IMR-90 (cell line): ENCODE measurements around the gene RPS6KA2. TPM values are rescaled to one million over a fixed set of nuclear protein-coding genes. Genes with fewer than 3 reads are reported as not detected.

Experiments used
- ATAC-seq: fragments of 200-7000 bp; cut with Tn5 transposase; 2 replicates; pipeline ENCODE4 v1.9.1; 2020; ENCODE audit warnings: low read depth, mild to moderate bottlenecking, moderate library complexity
- BruUV-seq: library from RNA; stranded (reverse); fragments of 400-500 nt; replicated peaks from 2 replicates; lab custom pipeline; 2021; lab: Mats Ljungman, UMichigan
- CTCF ChIA-PET: fragments of 300-600 bp; formaldehyde crosslinking; extraction: SDS; loops from one replicate; lab custom pipeline; 2021; ENCODE audit warnings: antibody characterized with exemption; lab: Yijun Ruan, JAX
- POLR2A ChIA-PET: fragments of 300-600 bp; sonication (Branson Sonifier 250); formaldehyde crosslinking; loops from one replicate; lab custom pipeline; 2022; ENCODE audit warnings: antibody characterized with exemption; ENCODE audit not compliant: unreplicated experiment; lab: Charles Lee
- DNase-seq: peaks from one replicate; pipeline ENCODE4 v3.0.0; 2013
- H2AFZ ChIP-seq: replicated peaks from 2 replicates; pipeline ENCODE3; 2013; ENCODE audit warnings: low read length, mild to moderate bottlenecking; ENCODE audit not compliant: poor library complexity
- H2AK5ac ChIP-seq: 2 replicates; pipeline ENCODE4 v1.6.1; 2013; ENCODE audit warnings: low read depth, low read length, inconsistent platforms
- H2AK9ac ChIP-seq: replicated peaks from 2 replicates; pipeline ENCODE3; 2013; ENCODE audit warnings: mild to moderate bottlenecking, low read depth, low read length, moderate library complexity; ENCODE audit not compliant: poor library complexity
- H2BK120ac ChIP-seq: 2 replicates; pipeline ENCODE4 v1.6.1; 2013; ENCODE audit warnings: low read depth, low read length, inconsistent platforms
- H2BK15ac ChIP-seq: 3 replicates; pipeline ENCODE4 v1.6.1; 2013; ENCODE audit warnings: low read depth, low read length, inconsistent platforms
- H2BK20ac ChIP-seq: 2 replicates; pipeline ENCODE4 v1.6.1; 2013; ENCODE audit warnings: low read depth, mild to moderate bottlenecking, inconsistent platforms, low read length, moderate library complexity
- H2BK5ac ChIP-seq: 2 replicates; pipeline ENCODE4 v1.6.1; 2013; ENCODE audit warnings: mild to moderate bottlenecking, low read depth, low read length, inconsistent platforms; ENCODE audit not compliant: poor library complexity, severe bottlenecking
- H3K14ac ChIP-seq: replicated peaks from 2 replicates; pipeline ENCODE4 v1.6.1; 2013; ENCODE audit warnings: low read depth, low read length, inconsistent platforms
- H3K18ac ChIP-seq: 2 replicates; pipeline ENCODE4 v1.6.1; 2013; ENCODE audit warnings: low read depth, low read length, control low read depth
- H3K23ac ChIP-seq: 2 replicates; pipeline ENCODE4 v1.6.1; 2013; ENCODE audit warnings: low read depth, low read length, inconsistent platforms
- H3K27ac ChIP-seq: 2 replicates; pipeline ENCODE4 v1.5.1; 2013; ENCODE audit warnings: mild to moderate bottlenecking, control low read depth, low read length; ENCODE audit not compliant: insufficient read depth
- H3K27me3 ChIP-seq: 2 replicates; pipeline ENCODE4 v1.6.1; 2013; ENCODE audit warnings: low read length; ENCODE audit not compliant: control insufficient read depth, insufficient read depth
- H3K36me3 ChIP-seq: 2 replicates; pipeline ENCODE4 v1.6.1; 2013; ENCODE audit warnings: low read length, mixed read lengths; ENCODE audit not compliant: control insufficient read depth, insufficient read depth
- H3K4ac ChIP-seq: 2 replicates; pipeline ENCODE4 v1.6.1; 2013; ENCODE audit warnings: low read depth, low read length, inconsistent platforms
- H3K4me1 ChIP-seq: 2 replicates; pipeline ENCODE4 v1.6.1; 2013; ENCODE audit warnings: low read length, mixed read lengths; ENCODE audit not compliant: control insufficient read depth, insufficient read depth
- H3K4me2 ChIP-seq: 2 replicates; pipeline ENCODE4 v1.6.1; 2013; ENCODE audit warnings: low read depth, mild to moderate bottlenecking, control low read depth, low read length, moderate library complexity
- H3K4me3 ChIP-seq: 2 replicates; pipeline ENCODE4 v1.5.1; 2013; ENCODE audit warnings: low read depth, mild to moderate bottlenecking, control low read depth, low read length, moderate library complexity; ENCODE audit not compliant: insufficient read depth
- H3K56ac ChIP-seq: 2 replicates; pipeline ENCODE4 v1.6.1; 2013; ENCODE audit warnings: low read length, inconsistent platforms; ENCODE audit not compliant: insufficient read depth; ENCODE audit errors: extremely low read depth
- H3K79me1 ChIP-seq, 2 experiments: 2 replicates each; pipeline ENCODE4 v1.6.1; 2013; ENCODE audit warnings: low read length in 2 of 2, inconsistent platforms in 1 of 2, low read depth in 1 of 2
- H3K9ac ChIP-seq: 2 replicates; pipeline ENCODE4 v1.6.1; 2013; ENCODE audit warnings: low read depth, low read length, control low read depth
- H3K9me1 ChIP-seq: 2 replicates; pipeline ENCODE4 v1.6.1; 2013; ENCODE audit warnings: low read length, inconsistent platforms; ENCODE audit not compliant: insufficient read depth
- H3K9me3 ChIP-seq: 2 replicates; pipeline ENCODE4 v1.6.1; 2013; ENCODE audit warnings: low read length; ENCODE audit not compliant: control insufficient read depth, insufficient read depth
- H4K20me1 ChIP-seq: 2 replicates; pipeline ENCODE4 v1.6.1; 2013; ENCODE audit warnings: low read length, inconsistent platforms; ENCODE audit not compliant: insufficient read depth
- H4K5ac ChIP-seq: 2 replicates; pipeline ENCODE4 v1.6.1; 2013; ENCODE audit warnings: mild to moderate bottlenecking, low read depth, low read length, control low read depth
- H4K8ac ChIP-seq, 2 experiments: 2 replicates each; pipeline ENCODE4 v1.6.1; 2013; ENCODE audit warnings: low read depth in 2 of 2, low read length in 2 of 2, control low read depth in 1 of 2, inconsistent platforms in 1 of 2
- H4K91ac ChIP-seq: 2 replicates; pipeline ENCODE4 v1.6.1; 2013; ENCODE audit warnings: low read depth, low read length, inconsistent platforms; ENCODE audit not compliant: insufficient read depth
- FOS ChIP-seq: fragments of 150-350 bp; IDR thresholded peaks from 2 replicates; pipeline ENCODE4 v1.6.1; 2016; ENCODE audit warnings: low read depth, low read length
- MAFK ChIP-seq: IDR thresholded peaks from 2 replicates; pipeline ENCODE4 v1.6.1; 2012; ENCODE audit warnings: low read depth, low read length, improper control_type of control experiment
- WGBS, 2 experiments: methylation state at CpG; one replicate each; pipeline versions ENCODE4 v1.1.5 to v1.1.7; 2013; ENCODE audit warnings: missing lambda C conversion rate in 2 of 2; ENCODE audit not compliant: insufficient read length in 1 of 2; ENCODE audit errors: extremely low coverage in 2 of 2; 5-methylcytosine and 5-hydroxymethylcytosine counted together
- dilution Hi-C: fragments of 300-500 bp; cut with HindIII; formaldehyde crosslinking; loops from one replicate; pipeline ENCODE4 v1.14.3; 2018; ENCODE audit warnings: low sequenced_read_pairs; ENCODE audit not compliant: unreplicated experiment
- in situ Hi-C: fragments of 300-500 bp; cut with MboI; formaldehyde crosslinking; loops from 3 replicates; pipeline ENCODE4 v1.14.3; 2019; ENCODE audit warnings: low sequenced_read_pairs, inconsistent platforms, mixed read lengths
- intact Hi-C: fragments of 100-400 bp; cut with micrococcal nuclease; formaldehyde crosslinking; loops from 2 replicates; pipeline ENCODE4 v1.10.0; 2022
- polyA plus RNA-seq, 3 experiments: library from polyadenylated mRNA; depleted of rRNA; stranded (reverse); fragments of >200 nt; gene quantifications; 2 replicates each; pipeline ENCODE4 v1.2.3, GENCODE V29; 2012; ENCODE audit warnings: low replicate concordance in 1 of 3
- total RNA-seq: library from RNA; depleted of rRNA; stranded (reverse); fragments of >200 nt; gene quantifications from 2 replicates; pipeline ENCODE4 v1.2.3, GENCODE V29; 2012
- TF ChIP-seq, protein P1 (sequence below): fragments of 150-350 bp; IDR thresholded peaks from 2 replicates; pipeline ENCODE4 v1.6.1; 2017; ENCODE audit warnings: mild to moderate bottlenecking, antibody characterized with exemption, low read length, low read depth

Gene RPS6KA2
- total and polyA plus RNA-seq, 2 of the 4 experiments (the other 2 are of a cell fraction): 26.9 to 31.3 TPM

DNA sequence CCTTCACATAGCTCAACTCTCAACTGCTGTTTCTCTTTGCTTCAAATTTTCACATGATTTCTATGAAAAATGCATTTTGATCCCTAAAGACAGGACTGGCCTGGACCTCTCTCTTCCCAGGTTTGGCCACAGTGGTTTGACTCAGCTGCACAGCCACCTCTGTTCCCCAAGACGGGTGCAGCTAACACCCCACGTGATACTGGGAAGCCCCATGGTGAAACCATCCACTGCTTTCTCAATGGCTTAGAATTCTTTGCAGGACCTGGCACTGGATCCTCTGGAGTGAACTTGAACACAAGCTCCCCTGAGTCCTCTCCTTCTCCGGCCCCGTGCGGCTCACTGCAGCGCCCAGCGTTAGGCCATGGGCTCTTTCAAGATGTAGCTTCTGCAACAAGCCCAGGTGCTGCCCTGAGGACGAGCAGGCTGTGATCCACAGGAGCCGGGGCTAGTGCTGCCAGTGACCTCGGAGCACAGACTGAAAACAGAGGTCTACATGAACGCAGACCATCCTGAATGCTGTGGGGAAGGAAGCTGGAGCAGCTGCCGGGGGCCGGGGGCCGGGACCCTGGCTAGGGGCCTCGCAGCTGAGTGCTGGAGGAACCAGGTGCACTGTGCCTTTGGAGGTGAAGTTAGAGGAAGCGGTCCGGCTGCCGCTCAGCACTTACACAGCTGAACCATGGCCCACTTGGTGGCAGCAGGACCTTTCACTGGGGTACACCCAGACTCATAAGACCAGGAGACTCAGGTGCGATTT, 185.5 kb downstream of the RPS6KA2 start:
- H3K18ac ChIP-seq: no peak overlapping the region
- no peak overlapping the region for H3K9ac ChIP-seq
- WGBS, 2 experiments: 92% methylated on average over 9 of the region's 19 CpGs; no CpG with 5 or more reads in 1 of the 2 experiments
- H3K56ac ChIP-seq: no peak overlapping the region
- intact Hi-C loops (no loop called here), dilution Hi-C loops (no loop called here), in situ Hi-C loops (no loop called here)
- H3K27me3 ChIP-seq: no peaks in the 10 kb centered on the region
- H3K27ac ChIP-seq: no peak overlapping the region
- no peak overlapping the region for H4K8ac ChIP-seq
- H4K91ac ChIP-seq: no peak overlapping the region
- peaks cover 52% of the 10 kb centered on the region for H3K36me3 ChIP-seq
- no peak overlapping the region for H3K4me3 ChIP-seq
- no peak overlapping the region for H3K4ac ChIP-seq
- H2AK9ac ChIP-seq: no peak overlapping the region
- BruUV-seq: no TSS peak
- CTCF ChIA-PET: no interaction called here
- ATAC-seq (no peak), DNase-seq (no peak)
- no peaks in the 10 kb centered on the region for H3K4me1 ChIP-seq
- TF ChIP-seq MAFK: no peak
- TF ChIP-seq, protein P1, sequence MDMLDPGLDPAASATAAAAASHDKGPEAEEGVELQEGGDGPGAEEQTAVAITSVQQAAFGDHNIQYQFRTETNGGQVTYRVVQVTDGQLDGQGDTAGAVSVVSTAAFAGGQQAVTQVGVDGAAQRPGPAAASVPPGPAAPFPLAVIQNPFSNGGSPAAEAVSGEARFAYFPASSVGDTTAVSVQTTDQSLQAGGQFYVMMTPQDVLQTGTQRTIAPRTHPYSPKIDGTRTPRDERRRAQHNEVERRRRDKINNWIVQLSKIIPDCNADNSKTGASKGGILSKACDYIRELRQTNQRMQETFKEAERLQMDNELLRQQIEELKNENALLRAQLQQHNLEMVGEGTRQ: no peak
- TF ChIP-seq FOS: no peak
- no peak overlapping the region for H2BK20ac ChIP-seq
- no peak overlapping the region for H3K4me2 ChIP-seq
- H3K9me3 ChIP-seq: no peaks in the 10 kb centered on the region
- no peaks in the 10 kb centered on the region for H3K9me1 ChIP-seq
- H2BK120ac ChIP-seq: no peak overlapping the region
- H2BK15ac ChIP-seq: no peak overlapping the region
- no peak overlapping the region for H2AFZ ChIP-seq
- H3K14ac ChIP-seq: no peak overlapping the region
- no peak overlapping the region for H2AK5ac ChIP-seq
- no peak overlapping the region for H4K5ac ChIP-seq
- no peaks in the 10 kb centered on the region for H4K20me1 ChIP-seq
- no peak overlapping the region for H2BK5ac ChIP-seq
- POLR2A ChIA-PET: no interaction called here
- no peaks in the 10 kb centered on the region for H3K79me1 ChIP-seq
- no peak overlapping the region for H3K23ac ChIP-seq
